ENCODE data around the gene PDE7B. TPM values are rescaled to one million over a fixed set of nuclear protein-coding genes. Genes with fewer than 3 reads are reported as not detected.
A peak's percentile ranks its signal among the peaks of the same experiment; 100 is the strongest.

Gene PDE7B
- total and polyA plus RNA-seq, 2 of the 4 experiments (the other 2 are of a cell fraction), result 7.8 to 12.4 TPM

- H2AFZ ChIP-seq (replicated peaks; ENCODE audit: low read length, poor library complexity), result peak overlapping the region; percentile 86
- dilution Hi-C loops (cut with HindIII; ENCODE audit: low sequenced_read_pairs, unreplicated experiment), result no loop called here
- H3K79me1 ChIP-seq (ENCODE audit: low read depth in 1 of 2, low read length in 2 of 2), result peaks cover 30 to 44% of the 10 kb centered on the region in 2 experiments
- H2AK5ac ChIP-seq (ENCODE audit: low read depth, low read length), result peak overlapping the region; percentile 59
- H3K9me3 ChIP-seq (ENCODE audit: control insufficient read depth, insufficient read depth, low read length), result no peaks in the 10 kb centered on the region
- TF ChIP-seq FOS (IDR thresholded peaks at IDR 0.05; ENCODE audit: low read depth, low read length) (0 out of 2 replicates have a peak, but pooled peaks have one; percentile 25), POLR2A (IDR thresholded peaks at IDR 0.05; ENCODE audit: low read depth, low read length) (no peak)
- CTCF ChIA-PET, result interaction anchor here (1.0 kb wide), 1 partner anchor 9 kb away, joined by 3 read pairs; no protein-coding TSS in a partner anchor
- peaks cover 24% of the 10 kb centered on the region for H3K4me1 ChIP-seq (ENCODE audit: control insufficient read depth, insufficient read depth, low read length)
- DNase-seq, result peak; percentile 75
- H3K4me2 ChIP-seq (ENCODE audit: low read depth, low read length), result peak overlapping the region; percentile 58; the same call in 1 of the 2 replicates
- H3K9me1 ChIP-seq (ENCODE audit: insufficient read depth, low read length), result peaks cover 9% of the 10 kb centered on the region
- H4K20me1 ChIP-seq (ENCODE audit: insufficient read depth, low read length), result no peaks in the 10 kb centered on the region
- peak overlapping the region; percentile 92 for H2BK120ac ChIP-seq (ENCODE audit: low read depth, low read length)
- H2AK9ac ChIP-seq (replicated peaks; ENCODE audit: low read depth, low read length, poor library complexity), result peak overlapping the region; percentile 37
- WGBS, 2 experiments (ENCODE audit: extremely low coverage in 2 of 2, insufficient read length in 1 of 2), result 15% methylated on average over 4 of the region's 8 CpGs; no CpG with 5 or more reads in 1 of the 2 experiments
- no peaks in the 10 kb centered on the region for H3K27me3 ChIP-seq (ENCODE audit: control insufficient read depth, insufficient read depth, low read length)
- H3K14ac ChIP-seq (replicated peaks; ENCODE audit: low read depth, low read length), result peak overlapping the region; percentile 81
- H3K56ac ChIP-seq (ENCODE audit: extremely low read depth, insufficient read depth, low read length), result peak overlapping the region; percentile 73
- peak; percentile 67 for ATAC-seq (ENCODE audit: low read depth)
- intact Hi-C loops (cut with micrococcal nuclease), result no loop called here
- no peaks in the 10 kb centered on the region; the same call in 1 of the 2 replicates for H3K36me3 ChIP-seq (ENCODE audit: control insufficient read depth, insufficient read depth, low read length)
- H2BK20ac ChIP-seq (ENCODE audit: low read depth, low read length), result peak overlapping the region; percentile 99
- H4K5ac ChIP-seq (ENCODE audit: low read depth, low read length), result peak overlapping the region; percentile 94
- POLR2A ChIA-PET (ENCODE audit: unreplicated experiment), result no interaction called here
- H3K23ac ChIP-seq (ENCODE audit: low read depth, low read length), result peak overlapping the region; percentile 85
- no peak overlapping the region for H3K4me3 ChIP-seq (ENCODE audit: insufficient read depth, low read depth, low read length)
- BruUV-seq (replicated peaks), result no TSS peak
- H2BK15ac ChIP-seq (ENCODE audit: low read depth, low read length), result peak overlapping the region; percentile 46; the same call in 2 of the 3 replicates
- peak overlapping the region; percentile 89 for H3K27ac ChIP-seq (ENCODE audit: insufficient read depth, low read length)
- H3K4ac ChIP-seq (ENCODE audit: low read depth, low read length), result peak overlapping the region; percentile 87
- peak overlapping the region; percentile 49 for H3K9ac ChIP-seq (ENCODE audit: low read depth, low read length)
- peak overlapping the region; percentile 99 for H2BK5ac ChIP-seq (ENCODE audit: low read depth, low read length, poor library complexity, severe bottlenecking)
- H4K8ac ChIP-seq (ENCODE audit: low read depth in 2 of 2, low read length in 2 of 2), result peak overlapping the region; percentile 74 to 93
- peak overlapping the region; percentile 91 for H3K18ac ChIP-seq (ENCODE audit: low read depth, low read length)
- in situ Hi-C loops (cut with MboI; ENCODE audit: low sequenced_read_pairs), result no loop called here
- peak overlapping the region; percentile 93 for H4K91ac ChIP-seq (ENCODE audit: insufficient read depth, low read depth, low read length)
Measured at GRCh38 chr6:135935941-135936601, 84.6 kb downstream of the PDE7B start.
